ENCODE measurements around the gene C11orf71.

The C11orf71 gene

GRCh38 chr11:114400216-114400914, at the start of gene C11orf71, which contains the start of gene RBM7:
C11orf71 (minus strand) TSS chr11:114400511; CDS start chr11:114400331, 180 bp downstream.
RBM7 (plus strand) TSS chr11:114400666; CDS start chr11:114400672, 6 bp downstream.
- peak; percentile 95 to 96 for DNase-seq (ENCODE audit: low read depth in 1 of 2, low spot score in 1 of 2)

GRCh38 chr11:114449845-114450244, 49.5 kb upstream of the C11orf71 start:
- DNase-seq (ENCODE audit: low read depth in 1 of 2, low spot score in 1 of 2), result no peak

- no peak for DNase-seq (ENCODE audit: low read depth in 1 of 2, low spot score in 1 of 2)
Observed at GRCh38 chr11:114448749-114449482, 48.6 kb upstream of the C11orf71 start.

- no peak for DNase-seq (ENCODE audit: low read depth in 1 of 2, low spot score in 1 of 2)
Observed at GRCh38 chr11:114447892-114448291, 47.6 kb upstream of the C11orf71 start.

- no peak for DNase-seq (ENCODE audit: low read depth in 1 of 2, low spot score in 1 of 2)
Observed at GRCh38 chr11:114447444-114447843, 47.1 kb upstream of the C11orf71 start.

- DNase-seq (ENCODE audit: low read depth in 1 of 2, low spot score in 1 of 2), result no peak
Observed at GRCh38 chr11:114442536-114442935, 42.2 kb upstream of the C11orf71 start.

- no peak for DNase-seq (ENCODE audit: low read depth in 1 of 2, low spot score in 1 of 2)
Observed at GRCh38 chr11:114441921-114442320, 41.6 kb upstream of the C11orf71 start.

GRCh38 chr11:114440971-114441763, 40.9 kb upstream of the C11orf71 start:
- no peak for DNase-seq (ENCODE audit: low read depth in 1 of 2, low spot score in 1 of 2)

- DNase-seq (ENCODE audit: low read depth in 1 of 2, low spot score in 1 of 2), result no peak
Observed at GRCh38 chr11:114440121-114440860, 40.0 kb upstream of the C11orf71 start.

GRCh38 chr11:114439229-114440120, 39.2 kb upstream of the C11orf71 start, which contains the start of gene REXO2:
REXO2 (plus strand) TSS chr11:114439467; CDS start chr11:114439529, 62 bp downstream.
- peak; percentile 87 to 89 for DNase-seq (ENCODE audit: low read depth in 1 of 2, low spot score in 1 of 2)

- no peak for DNase-seq (ENCODE audit: low read depth in 1 of 2, low spot score in 1 of 2)
Observed at GRCh38 chr11:114438303-114438702, 38.0 kb upstream of the C11orf71 start.

- DNase-seq (ENCODE audit: low read depth in 1 of 2, low spot score in 1 of 2), result no peak
Observed at GRCh38 chr11:114433376-114433775, 33.1 kb upstream of the C11orf71 start.

- DNase-seq (ENCODE audit: low read depth in 1 of 2, low spot score in 1 of 2), result no peak
Observed at GRCh38 chr11:114432893-114433292, 32.6 kb upstream of the C11orf71 start.

GRCh38 chr11:114430290-114430689, 30.0 kb upstream of the C11orf71 start:
- no peak for DNase-seq (ENCODE audit: low read depth in 1 of 2, low spot score in 1 of 2)

GRCh38 chr11:114426280-114426679, 26.0 kb upstream of the C11orf71 start:
- DNase-seq (ENCODE audit: low read depth in 1 of 2, low spot score in 1 of 2), result no peak

GRCh38 chr11:114416441-114416961, 16.2 kb upstream of the C11orf71 start:
- DNase-seq (ENCODE audit: low read depth in 1 of 2, low spot score in 1 of 2), result no peak

- no peak for DNase-seq (ENCODE audit: low read depth in 1 of 2, low spot score in 1 of 2)
Observed at GRCh38 chr11:114413958-114414357, 13.6 kb upstream of the C11orf71 start.

GRCh38 chr11:114412946-114413345, 12.6 kb upstream of the C11orf71 start:
- DNase-seq (ENCODE audit: low read depth in 1 of 2, low spot score in 1 of 2), result no peak

- no peak for DNase-seq (ENCODE audit: low read depth in 1 of 2, low spot score in 1 of 2)
Observed at GRCh38 chr11:114401311-114401710, 1.0 kb upstream of the C11orf71 start.

- DNase-seq (ENCODE audit: low read depth in 1 of 2, low spot score in 1 of 2), result no peak
Observed at GRCh38 chr11:114400915-114401223, 558 bp upstream of the C11orf71 start.
